NB4 (cell line): Measurements from ENCODE around the gene PCDHB3.
A peak's percentile ranks its signal among the peaks of the same experiment; 100 is the strongest.

Experiments
- DNase-seq: peaks from one replicate; pipeline ENCODE4 v3.0.0; 2010; ENCODE audit warnings: low read depth
- H3K4me3 ChIP-seq: one replicate; pipeline ENCODE4 v1.5.1; 2011; ENCODE audit warnings: mild to moderate bottlenecking, low read depth, low read length, moderate library complexity
- CTCF ChIP-seq: IDR thresholded peaks from one replicate; pipeline ENCODE4 v1.5.1; 2012; ENCODE audit warnings: low read depth, low read length
- MAX ChIP-seq: IDR thresholded peaks from 2 replicates; pipeline ENCODE4 v1.6.1; 2011; ENCODE audit warnings: low read depth, low read length
- MYC ChIP-seq: IDR thresholded peaks from 2 replicates; pipeline ENCODE4 v1.6.1; 2011; ENCODE audit warnings: low read depth, low read length
- POLR2A ChIP-seq: IDR thresholded peaks from 2 replicates; pipeline ENCODE4 v1.6.1; 2011; ENCODE audit warnings: mild to moderate bottlenecking; ENCODE audit not compliant: insufficient read length; ENCODE audit errors: extremely low read depth

Gene PCDHB3

GRCh38 chr5:141100243-141100805 lies at the start of gene PCDHB3:
TSS of gene PCDHB3 (plus strand) at chr5:141100473. CDS start at chr5:141100650, 177 bp downstream.
- TF ChIP-seq POLR2A (no peak), CTCF (peak; percentile 66), MYC (no peak), MAX (peak; percentile 76)
- DNase-seq: peak; percentile 82

DNA sequence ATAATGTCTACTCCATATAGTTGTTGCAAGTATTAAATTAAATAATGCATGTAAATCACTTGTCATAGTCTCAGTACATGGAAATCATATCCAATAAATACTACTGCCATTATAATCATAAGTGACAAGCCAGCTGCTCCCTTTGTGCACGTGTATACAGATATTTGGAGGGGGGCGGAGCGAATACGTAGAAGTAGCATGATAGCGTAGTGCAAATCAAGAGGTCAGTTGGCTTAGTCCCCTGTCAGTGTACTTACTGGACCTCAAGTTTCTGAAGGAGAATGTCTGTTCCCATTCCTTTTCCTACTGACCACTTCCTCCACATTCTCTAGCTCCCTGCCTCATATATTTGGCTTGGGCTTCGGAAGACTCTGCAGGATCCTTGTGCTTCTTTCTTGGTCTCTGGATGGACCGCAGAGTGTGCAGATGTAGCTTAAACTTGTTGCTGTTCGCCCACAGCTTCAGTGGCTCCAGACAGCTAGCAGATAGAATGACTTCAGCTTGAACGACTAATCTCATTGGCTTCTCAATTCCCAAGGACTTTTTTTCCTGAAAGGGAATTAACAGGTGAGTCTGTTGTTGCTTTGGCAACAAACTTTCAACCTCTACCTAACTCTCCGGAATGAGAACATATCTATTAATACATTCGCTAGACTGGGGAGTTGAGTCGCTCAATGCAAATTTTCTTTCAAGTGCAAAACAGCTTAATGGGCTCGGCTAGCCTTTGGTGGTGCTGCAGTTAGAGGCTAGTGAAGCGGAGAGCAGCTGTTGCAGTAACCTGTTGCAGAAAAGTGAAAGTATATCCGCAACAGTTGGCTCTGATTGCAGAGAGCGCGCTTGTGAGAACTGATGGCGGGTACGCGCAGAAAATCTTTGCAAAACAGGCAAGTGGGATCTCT lies 49.4 kb upstream of the PCDHB3 start, which contains the start of gene PCDHB1:
Gene PCDHB1, plus strand, starts transcription at position 753 of the 899 bp plus-strand sequence. Its CDS starts 97 bp downstream, at position 850.
- no peak within 1 kb of the TSS for H3K4me3 ChIP-seq
- TF ChIP-seq MAX: no peak
- no peak for TF ChIP-seq POLR2A
- no peak for TF ChIP-seq CTCF
- DNase-seq: no peak

More at GRCh38 chr5:141100243-141100805, at the start of gene PCDHB3:
- H3K4me3 ChIP-seq: peak within 1 kb of the TSS; percentile 14

GRCh38 chr5:141051521-141051866 lies 48.8 kb upstream of the PCDHB3 start:
- TF ChIP-seq POLR2A (no peak), CTCF (no peak), MAX (no peak), MYC (no peak)
- DNase-seq: no peak
- no peak overlapping the region for H3K4me3 ChIP-seq

DNA sequence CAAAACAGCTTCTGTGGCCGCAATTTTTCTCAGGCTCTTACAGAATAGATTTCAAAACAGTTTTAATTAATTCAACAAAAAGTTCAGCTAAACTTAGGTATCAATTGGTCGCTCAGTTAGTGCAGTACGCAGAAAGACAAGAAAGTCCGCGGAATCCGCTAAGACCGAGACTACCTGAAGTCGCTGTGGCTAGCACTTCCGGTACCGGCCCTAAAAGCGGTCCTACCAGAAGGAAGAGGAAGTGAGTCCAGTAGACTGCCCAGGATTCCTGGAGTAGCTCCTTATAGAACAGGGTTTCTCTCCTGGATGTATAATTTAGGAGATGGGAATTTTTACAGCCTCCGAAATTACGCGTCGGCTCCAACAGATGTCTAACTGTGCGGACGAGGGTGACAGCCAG lies 22.4 kb upstream of the PCDHB3 start:
- peak; percentile 24 for DNase-seq
- TF ChIP-seq MAX: no peak
- no peak for TF ChIP-seq CTCF
- TF ChIP-seq POLR2A: no peak
- no peak for TF ChIP-seq MYC
- no peak overlapping the region for H3K4me3 ChIP-seq

GRCh38 chr5:141082228-141082627 lies 18.0 kb upstream of the PCDHB3 start:
- H3K4me3 ChIP-seq: no peak overlapping the region
- no peak for TF ChIP-seq CTCF
- TF ChIP-seq MYC: no peak
- no peak for TF ChIP-seq POLR2A
- no peak for TF ChIP-seq MAX
- DNase-seq: no peak
